Nephron (organoid): ENCODE measurements around the gene HNRNPDL.
"Not testable (repeated sequence)": the region's sequence is repeated elsewhere in the genome, so short reads cannot be mapped to it uniquely, and the experiment has no call there.

Experiments
- H3K27ac Mint-ChIP-seq, 3 experiments: 2 replicates each; pipeline ENCODE4 v1.8.0; 2020; ENCODE audit warnings: mixed read lengths in 3 of 3, mild to moderate bottlenecking in 2 of 3, moderate library complexity in 1 of 3
- H3K27me3 Mint-ChIP-seq: 2 replicates; pipeline ENCODE4 v1.8.0; 2021; ENCODE audit warnings: low read depth, mild to moderate bottlenecking, moderate library complexity, mixed read lengths
- H3K36me3 Mint-ChIP-seq: 2 replicates; pipeline ENCODE4 v1.8.0; 2020; ENCODE audit warnings: low read depth, mixed read lengths
- H3K4me1 Mint-ChIP-seq: 2 replicates; pipeline ENCODE4 v1.8.0; 2020; ENCODE audit warnings: mixed read lengths
- H3K4me3 Mint-ChIP-seq, 3 experiments: 2 replicates each; pipeline ENCODE4 v1.8.0; 2020; ENCODE audit warnings: mild to moderate bottlenecking in 3 of 3, mixed read lengths in 3 of 3, moderate library complexity in 2 of 3
- H3K9me3 Mint-ChIP-seq: 2 replicates; pipeline ENCODE4 v1.8.0; 2020; ENCODE audit warnings: mixed read lengths
- TF ChIP-seq, protein P1 (sequence below), 3 experiments: fragments of 200-600 bp; sonication (generic); IDR thresholded peaks; one replicate each; pipeline ENCODE4 v1.5.0; 2021; ENCODE audit warnings: antibody characterized with exemption in 3 of 3; ENCODE audit not compliant: unreplicated experiment in 3 of 3

Gene HNRNPDL

DNA sequence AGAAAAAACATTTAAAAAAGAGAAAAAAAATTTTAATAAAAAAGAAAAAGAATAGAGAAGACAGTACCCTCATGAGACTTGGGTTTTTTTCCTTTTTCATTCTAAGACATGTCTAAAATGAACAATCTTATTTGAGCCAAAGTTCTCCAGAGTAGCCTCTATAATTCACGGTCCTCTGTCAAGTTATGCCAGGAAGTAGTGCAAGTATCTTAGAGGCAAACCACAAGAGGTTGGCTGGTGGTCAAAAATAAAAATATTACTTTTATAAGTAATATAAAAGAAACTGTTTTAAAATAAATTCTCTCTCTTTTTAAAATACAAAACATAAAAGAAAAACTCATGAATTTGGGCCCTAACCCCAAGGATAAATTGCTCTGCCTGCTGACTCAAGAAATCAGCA is 26.5 kb downstream of the HNRNPDL start:
- TF ChIP-seq, protein P1, sequence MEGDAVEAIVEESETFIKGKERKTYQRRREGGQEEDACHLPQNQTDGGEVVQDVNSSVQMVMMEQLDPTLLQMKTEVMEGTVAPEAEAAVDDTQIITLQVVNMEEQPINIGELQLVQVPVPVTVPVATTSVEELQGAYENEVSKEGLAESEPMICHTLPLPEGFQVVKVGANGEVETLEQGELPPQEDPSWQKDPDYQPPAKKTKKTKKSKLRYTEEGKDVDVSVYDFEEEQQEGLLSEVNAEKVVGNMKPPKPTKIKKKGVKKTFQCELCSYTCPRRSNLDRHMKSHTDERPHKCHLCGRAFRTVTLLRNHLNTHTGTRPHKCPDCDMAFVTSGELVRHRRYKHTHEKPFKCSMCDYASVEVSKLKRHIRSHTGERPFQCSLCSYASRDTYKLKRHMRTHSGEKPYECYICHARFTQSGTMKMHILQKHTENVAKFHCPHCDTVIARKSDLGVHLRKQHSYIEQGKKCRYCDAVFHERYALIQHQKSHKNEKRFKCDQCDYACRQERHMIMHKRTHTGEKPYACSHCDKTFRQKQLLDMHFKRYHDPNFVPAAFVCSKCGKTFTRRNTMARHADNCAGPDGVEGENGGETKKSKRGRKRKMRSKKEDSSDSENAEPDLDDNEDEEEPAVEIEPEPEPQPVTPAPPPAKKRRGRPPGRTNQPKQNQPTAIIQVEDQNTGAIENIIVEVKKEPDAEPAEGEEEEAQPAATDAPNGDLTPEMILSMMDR (IDR thresholded peaks at IDR 0.05; ENCODE audit: unreplicated experiment in 3 of 3) = no peak
- H3K27ac Mint-ChIP-seq = no peak overlapping the region
- no peaks in the 10 kb centered on the region for H3K4me1 Mint-ChIP-seq
- no peaks in the 10 kb centered on the region for H3K9me3 Mint-ChIP-seq
- H3K4me3 Mint-ChIP-seq = no peak overlapping the region
- H3K27me3 Mint-ChIP-seq = peaks cover 3% of the 10 kb centered on the region
- H3K36me3 Mint-ChIP-seq = no peaks in the 10 kb centered on the region

DNA sequence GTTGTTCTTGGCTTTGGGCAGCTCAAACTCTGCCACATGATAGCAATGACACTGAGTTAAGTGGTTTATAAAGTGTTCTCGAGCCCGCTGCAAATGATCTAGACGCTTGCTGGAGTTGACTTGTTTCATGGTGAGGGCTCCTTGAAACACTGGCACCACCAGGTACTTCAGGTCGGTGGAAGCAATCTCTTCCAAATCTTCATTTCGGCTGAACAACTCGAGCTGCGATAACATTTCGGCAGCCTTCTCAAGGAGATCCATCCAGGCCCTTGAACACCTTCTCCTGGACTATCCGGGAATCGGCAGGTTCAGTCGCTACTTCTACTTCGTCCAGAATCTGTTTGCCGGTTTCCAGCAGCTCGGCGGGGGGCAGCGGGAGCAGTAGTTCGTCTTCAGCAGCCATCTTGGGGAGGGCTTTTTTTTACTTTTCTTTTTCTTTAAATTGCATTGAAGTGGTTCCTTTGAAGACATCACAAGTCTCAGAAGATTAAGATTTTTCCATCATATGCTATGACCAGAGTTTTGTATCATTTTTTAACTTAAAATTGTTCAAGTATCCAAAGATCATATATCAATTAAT is 28.0 kb downstream of the HNRNPDL start:
- H3K36me3 Mint-ChIP-seq = no peaks in the 10 kb centered on the region
- no peak overlapping the region for H3K4me3 Mint-ChIP-seq
- TF ChIP-seq, protein P1 (IDR thresholded peaks at IDR 0.05; ENCODE audit: unreplicated experiment in 3 of 3) = no peak
- no peaks in the 10 kb centered on the region for H3K9me3 Mint-ChIP-seq
- H3K27ac Mint-ChIP-seq = no peak overlapping the region
- H3K27me3 Mint-ChIP-seq = no peaks in the 10 kb centered on the region
- H3K4me1 Mint-ChIP-seq = no peaks in the 10 kb centered on the region

DNA sequence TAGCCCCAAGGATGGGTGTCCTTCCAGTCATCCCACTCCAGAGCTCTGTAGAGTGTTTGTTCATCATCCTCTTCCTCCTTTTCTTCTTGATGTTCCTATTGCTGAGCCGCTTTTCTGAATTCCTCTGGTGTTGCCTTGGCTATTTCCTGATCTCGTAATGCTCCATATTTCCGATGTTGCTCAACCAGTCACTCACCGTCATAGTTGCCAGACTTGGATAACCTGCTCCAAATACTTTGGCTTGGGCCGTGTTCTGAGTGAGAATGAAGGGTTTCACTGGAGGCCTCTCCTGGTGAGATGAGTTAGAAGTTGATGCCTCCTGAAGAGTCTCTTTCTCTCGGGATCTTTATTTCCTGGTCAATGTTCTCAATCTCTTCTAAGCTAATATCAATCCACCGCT is 28.7 kb downstream of the HNRNPDL start:
- Mint-ChIP-seq H3K4me3 (no peak overlapping the region), H3K27me3 (no peaks in the 10 kb centered on the region), H3K9me3 (no peaks in the 10 kb centered on the region), H3K36me3 (no peaks in the 10 kb centered on the region), H3K27ac (no peak overlapping the region), H3K4me1 (no peaks in the 10 kb centered on the region)
- TF ChIP-seq, protein P1 (IDR thresholded peaks at IDR 0.05; ENCODE audit: unreplicated experiment in 3 of 3) = no peak

DNA sequence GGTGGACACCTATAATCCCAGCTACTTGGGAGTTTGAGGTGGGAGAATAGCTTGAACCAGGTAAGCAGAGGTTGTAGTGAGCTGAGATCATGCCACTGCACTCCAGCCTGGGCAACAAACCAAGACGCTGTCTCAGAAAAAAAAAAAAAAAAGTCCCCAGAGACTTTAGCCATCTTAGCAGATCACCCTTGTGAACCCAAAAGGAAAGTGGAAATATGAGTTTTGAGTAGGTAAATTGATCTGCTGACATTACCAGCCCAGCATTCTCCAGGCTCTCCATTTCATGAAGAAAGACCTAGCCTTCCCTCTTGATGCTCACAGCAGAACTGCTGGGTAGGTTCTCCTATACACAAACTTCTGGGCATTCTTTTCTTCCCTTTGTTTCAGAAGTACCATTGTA is 32.0 kb downstream of the HNRNPDL start:
- TF ChIP-seq, protein P1 (IDR thresholded peaks at IDR 0.05; ENCODE audit: unreplicated experiment in 3 of 3) = no peak
- H3K4me3 Mint-ChIP-seq = no peak overlapping the region
- H3K27ac Mint-ChIP-seq = no peak overlapping the region
- no peaks in the 10 kb centered on the region for H3K27me3 Mint-ChIP-seq
- H3K4me1 Mint-ChIP-seq = no peaks in the 10 kb centered on the region
- H3K36me3 Mint-ChIP-seq = no peaks in the 10 kb centered on the region
- H3K9me3 Mint-ChIP-seq = no peaks in the 10 kb centered on the region

DNA sequence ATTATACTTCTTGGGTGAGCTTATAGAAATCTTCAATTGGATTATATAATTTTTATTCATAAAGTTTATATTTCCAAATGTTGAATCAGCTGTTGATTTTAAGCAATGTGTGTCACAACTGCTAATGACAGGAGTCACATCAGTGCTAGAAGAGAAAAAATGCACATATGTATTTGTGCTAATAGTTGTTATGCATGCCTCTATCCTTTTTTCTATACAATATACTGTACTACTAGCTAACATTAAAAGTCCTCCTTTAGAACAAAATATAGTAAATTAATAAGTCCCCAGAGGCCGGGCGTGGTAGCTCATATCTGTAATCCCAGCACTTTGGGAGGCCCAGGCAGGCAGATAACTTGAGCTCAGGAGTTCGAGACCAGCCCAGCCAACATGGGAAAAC is 32.7 kb downstream of the HNRNPDL start:
- Mint-ChIP-seq H3K4me1 (no peaks in the 10 kb centered on the region), H3K4me3 (no peak overlapping the region), H3K27ac (no peak overlapping the region), H3K27me3 (no peaks in the 10 kb centered on the region), H3K36me3 (no peaks in the 10 kb centered on the region), H3K9me3 (no peaks in the 10 kb centered on the region)
- TF ChIP-seq, protein P1 (IDR thresholded peaks at IDR 0.05; ENCODE audit: unreplicated experiment in 3 of 3) = no peak

DNA sequence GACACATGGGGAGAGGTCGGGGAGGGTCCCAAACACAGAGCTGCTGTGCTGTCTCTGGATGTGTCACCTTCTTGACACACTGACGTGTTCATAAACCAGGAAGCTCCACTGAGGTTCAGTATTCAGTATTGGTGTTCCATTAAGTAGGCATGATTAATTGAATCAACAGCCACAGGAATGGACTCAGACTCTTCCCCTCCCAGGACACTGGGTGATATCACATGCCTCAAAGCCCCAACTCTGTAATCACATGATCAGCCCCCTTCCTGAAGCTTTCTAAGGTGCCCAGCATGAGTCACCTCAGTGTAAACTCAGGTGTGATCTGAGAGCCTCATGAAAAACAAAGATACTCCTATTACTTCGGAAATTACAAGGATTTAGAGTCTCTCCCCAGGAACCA is 35.4 kb downstream of the HNRNPDL start:
- no peaks in the 10 kb centered on the region for H3K4me1 Mint-ChIP-seq
- H3K27ac Mint-ChIP-seq = no peak overlapping the region
- TF ChIP-seq, protein P1 (IDR thresholded peaks at IDR 0.05; ENCODE audit: unreplicated experiment in 3 of 3) = no peak
- no peaks in the 10 kb centered on the region for H3K27me3 Mint-ChIP-seq
- no peaks in the 10 kb centered on the region for H3K36me3 Mint-ChIP-seq
- no peak overlapping the region for H3K4me3 Mint-ChIP-seq
- H3K9me3 Mint-ChIP-seq = no peaks in the 10 kb centered on the region

DNA sequence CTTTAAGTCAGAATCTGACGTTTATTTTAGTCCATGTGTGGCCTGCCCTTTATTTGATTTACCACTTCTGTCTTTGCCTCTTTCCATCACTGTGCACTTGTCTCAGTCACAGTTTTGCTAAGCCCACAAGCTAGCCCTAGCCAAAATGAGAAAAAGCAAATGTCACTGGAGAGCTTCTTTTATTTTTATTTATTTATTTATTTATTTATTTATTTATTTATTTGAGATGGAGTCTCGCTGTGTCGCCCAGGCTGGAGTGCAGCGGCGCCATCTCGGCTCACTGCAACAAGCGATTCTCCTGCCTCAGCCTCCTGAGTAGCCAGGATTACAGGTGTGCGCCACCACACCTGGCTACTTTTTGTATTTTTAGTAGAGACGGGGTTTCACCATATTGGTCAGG is 40.2 kb downstream of the HNRNPDL start:
- H3K27ac Mint-ChIP-seq, H3K36me3 Mint-ChIP-seq, H3K9me3 Mint-ChIP-seq, H3K27me3 Mint-ChIP-seq, H3K4me3 Mint-ChIP-seq: not testable (repeated sequence)
- H3K4me1 Mint-ChIP-seq = peaks cover 11% of the 10 kb centered on the region
